GM18511 (cell line): ENCODE measurements around the gene CCNYL1.
A peak's percentile ranks its signal among the peaks of the same experiment; 100 is the strongest.
"Not testable (repeated sequence)": the region's sequence is repeated elsewhere in the genome, so short reads cannot be mapped to it uniquely, and the experiment has no call there.

Experiments
- ATAC-seq: cut with Tn5 transposase; IDR thresholded peaks from one replicate; pipeline ENCODE4 v1.9.1; 2021; ENCODE audit warnings: mild to moderate bottlenecking, moderate library complexity; ENCODE audit not compliant: unreplicated experiment

Gene CCNYL1

GRCh38 chr2:207733597-207734240 is 22.3 kb downstream of the CCNYL1 start:
- ATAC-seq = no peak

GRCh38 chr2:207734264-207734635 is 22.8 kb downstream of the CCNYL1 start:
- no peak for ATAC-seq

- no peak for ATAC-seq
Measured at GRCh38 chr2:207734636-207735512, 23.4 kb downstream of the CCNYL1 start.

GRCh38 chr2:207735513-207735859 is 24.0 kb downstream of the CCNYL1 start:
- not testable (repeated sequence) for ATAC-seq

- no peak for ATAC-seq
Measured at GRCh38 chr2:207743514-207743913, 32.1 kb downstream of the CCNYL1 start.

GRCh38 chr2:207744050-207744449 is 32.6 kb downstream of the CCNYL1 start:
- no peak for ATAC-seq

GRCh38 chr2:207744451-207744850 is 33.0 kb downstream of the CCNYL1 start:
- ATAC-seq = no peak

- ATAC-seq = peak; percentile 86
Measured at GRCh38 chr2:207746131-207746530, 34.7 kb downstream of the CCNYL1 start.

GRCh38 chr2:207747653-207748560 is 36.5 kb downstream of the CCNYL1 start:
- ATAC-seq = no peak

GRCh38 chr2:207748993-207749392 is 37.6 kb downstream of the CCNYL1 start:
- no peak for ATAC-seq

- no peak for ATAC-seq
Measured at GRCh38 chr2:207749873-207750272, 38.4 kb downstream of the CCNYL1 start.

GRCh38 chr2:207750345-207750744 is 38.9 kb downstream of the CCNYL1 start:
- ATAC-seq = no peak

GRCh38 chr2:207750876-207751275 is 39.4 kb downstream of the CCNYL1 start:
- ATAC-seq = no peak

- not testable (repeated sequence) for ATAC-seq
Measured at GRCh38 chr2:207753688-207754087, 42.2 kb downstream of the CCNYL1 start.

GRCh38 chr2:207754498-207755383 is 43.3 kb downstream of the CCNYL1 start:
- ATAC-seq = no peak

- no peak for ATAC-seq
Measured at GRCh38 chr2:207758025-207758424, 46.6 kb downstream of the CCNYL1 start.

- ATAC-seq = no peak
Measured at GRCh38 chr2:207759890-207760289, 48.5 kb downstream of the CCNYL1 start.

- ATAC-seq = no peak
Measured at GRCh38 chr2:207760453-207760852, 49.0 kb downstream of the CCNYL1 start.

- not testable (repeated sequence) for ATAC-seq
Measured at GRCh38 chr2:207761426-207761825, 50.0 kb downstream of the CCNYL1 start.

- no peak for ATAC-seq
Measured at GRCh38 chr2:207762146-207762545, 50.7 kb downstream of the CCNYL1 start.
